GM21825 (cell line): ENCODE results near the gene HSP90B1.

ENCODE experiments used
- ATAC-seq: cut with Tn5 transposase; IDR thresholded peaks from one replicate; pipeline ENCODE4 v1.9.1; 2021; ENCODE audit warnings: mild to moderate bottlenecking, moderate library complexity; ENCODE audit not compliant: unreplicated experiment

The HSP90B1 gene

GRCh38 chr12:103969391-103969790, 39.2 kb downstream of the HSP90B1 start:
- no peak for ATAC-seq

- ATAC-seq, result no peak
Measured at GRCh38 chr12:103973909-103974308, 43.7 kb downstream of the HSP90B1 start.

GRCh38 chr12:103975368-103975767, 45.2 kb downstream of the HSP90B1 start:
- ATAC-seq, result no peak

- ATAC-seq, result no peak
Measured at GRCh38 chr12:103978384-103978982, 48.3 kb downstream of the HSP90B1 start.

- no peak for ATAC-seq
Measured at GRCh38 chr12:103986829-103987228, 56.6 kb downstream of the HSP90B1 start.

- no peak for ATAC-seq
Measured at GRCh38 chr12:103994235-103994634, 64.0 kb downstream of the HSP90B1 start.

GRCh38 chr12:103996595-103996994, 66.4 kb downstream of the HSP90B1 start:
- ATAC-seq, result no peak

GRCh38 chr12:103997286-103997900, 67.2 kb downstream of the HSP90B1 start:
- no peak for ATAC-seq
